ENCODE measurements around the gene HLA-DPA1. TPM values are rescaled to one million over a fixed set of nuclear protein-coding genes. Genes with fewer than 3 reads are reported as not detected.
A peak's percentile ranks its signal among the peaks of the same experiment; 100 is the strongest.
"Not testable (repeated sequence)": the region's sequence is repeated elsewhere in the genome, so short reads cannot be mapped to it uniquely, and the experiment has no call there.

Gene HLA-DPA1
- polyA plus RNA-seq, 3 donors, result 8.6 to 32.9 (median 19.7) TPM

GRCh38 chr6:33101121-33101737 is 27.8 kb upstream of the HLA-DPA1 start:
- not testable (repeated sequence) for DNase-seq (ENCODE audit: extremely low read depth in 1 of 11, low read depth in 9 of 11, low spot score in 4 of 11)

DNA sequence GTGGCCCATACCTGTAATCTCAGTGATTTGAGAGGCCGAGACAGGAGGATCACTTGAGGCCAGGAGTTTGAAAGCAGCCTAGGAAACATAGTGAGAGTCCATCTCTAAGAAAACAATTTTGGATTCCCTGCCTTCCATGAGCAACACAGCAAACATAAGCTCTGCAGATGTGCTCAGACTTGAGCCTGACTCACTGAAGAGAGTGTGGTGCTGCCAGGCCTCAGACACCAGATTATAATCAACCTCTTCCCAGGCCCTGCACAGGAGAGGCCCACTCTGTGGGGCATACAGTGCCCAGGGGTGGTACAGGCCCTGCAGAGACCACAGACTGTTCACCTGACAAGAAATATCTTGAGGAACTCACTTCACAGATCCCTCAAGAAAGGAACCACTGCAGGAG is 22.2 kb upstream of the HLA-DPA1 start:
- DNase-seq (ENCODE audit: extremely low read depth in 1 of 11, low read depth in 9 of 11, low spot score in 4 of 11), result no peak

GRCh38 chr6:33093855-33094254 is 20.4 kb upstream of the HLA-DPA1 start:
- no peak for DNase-seq (ENCODE audit: extremely low read depth in 1 of 11, low read depth in 9 of 11, low spot score in 4 of 11)

DNA sequence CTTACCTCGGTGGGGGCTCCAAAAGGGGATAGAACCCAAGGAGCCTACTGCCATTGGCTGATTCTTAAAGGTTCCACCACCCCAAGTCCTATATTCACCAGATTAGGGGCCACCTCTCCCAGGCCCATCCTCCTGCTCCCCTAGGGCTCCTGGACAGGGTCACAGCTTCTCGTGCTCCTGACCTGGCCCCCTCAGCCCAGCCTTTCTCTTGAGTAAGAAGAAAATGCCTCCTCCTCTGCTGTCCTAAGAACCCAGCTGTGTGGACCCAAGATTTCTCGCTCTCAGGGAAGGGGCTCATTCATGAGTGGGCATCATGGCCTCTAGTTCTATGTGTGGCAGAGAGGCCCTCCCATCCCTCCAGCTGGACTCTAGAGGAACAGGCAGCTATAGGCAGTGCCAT is 18.9 kb upstream of the HLA-DPA1 start:
- no peak for DNase-seq (ENCODE audit: extremely low read depth in 1 of 11, low read depth in 9 of 11, low spot score in 4 of 11)

- DNase-seq (ENCODE audit: extremely low read depth in 1 of 11, low read depth in 9 of 11, low spot score in 4 of 11), result no peak
Observed at GRCh38 chr6:33091957-33092356, 18.5 kb upstream of the HLA-DPA1 start.

DNA sequence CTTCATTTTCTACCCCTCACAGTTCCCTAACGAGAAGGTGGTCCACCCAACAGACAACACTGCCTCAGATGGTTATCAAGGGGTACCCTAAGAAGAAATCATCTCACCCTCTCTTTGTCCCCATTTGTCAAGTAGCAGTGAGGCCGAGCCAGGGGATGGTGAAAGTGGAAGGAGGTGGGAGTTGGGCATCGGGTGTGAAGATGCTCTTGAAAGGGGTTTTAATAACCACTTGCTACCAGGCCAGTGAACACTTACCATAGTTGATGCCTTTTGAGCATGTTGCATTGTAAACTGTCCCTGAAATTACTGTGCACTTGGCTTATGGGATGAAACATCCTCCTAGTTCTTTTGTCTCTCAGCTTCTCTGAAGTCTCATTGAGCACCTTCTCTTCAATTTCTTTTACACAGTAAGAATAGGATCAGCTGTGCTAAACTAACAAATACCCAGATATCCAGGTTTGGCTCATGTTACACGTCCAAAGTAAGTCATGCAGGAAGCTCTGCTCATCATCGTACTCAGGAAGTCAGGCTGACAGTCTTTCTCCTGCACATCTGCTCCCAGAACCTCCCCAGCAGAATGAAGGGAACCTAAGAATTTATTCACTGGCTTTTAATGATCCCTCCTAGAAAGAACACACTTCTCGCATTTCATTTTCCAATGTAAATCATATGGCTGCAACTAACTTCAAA is 15.6 kb upstream of the HLA-DPA1 start:
- no peak for DNase-seq (ENCODE audit: extremely low read depth in 1 of 11, low read depth in 9 of 11, low spot score in 4 of 11)

DNA sequence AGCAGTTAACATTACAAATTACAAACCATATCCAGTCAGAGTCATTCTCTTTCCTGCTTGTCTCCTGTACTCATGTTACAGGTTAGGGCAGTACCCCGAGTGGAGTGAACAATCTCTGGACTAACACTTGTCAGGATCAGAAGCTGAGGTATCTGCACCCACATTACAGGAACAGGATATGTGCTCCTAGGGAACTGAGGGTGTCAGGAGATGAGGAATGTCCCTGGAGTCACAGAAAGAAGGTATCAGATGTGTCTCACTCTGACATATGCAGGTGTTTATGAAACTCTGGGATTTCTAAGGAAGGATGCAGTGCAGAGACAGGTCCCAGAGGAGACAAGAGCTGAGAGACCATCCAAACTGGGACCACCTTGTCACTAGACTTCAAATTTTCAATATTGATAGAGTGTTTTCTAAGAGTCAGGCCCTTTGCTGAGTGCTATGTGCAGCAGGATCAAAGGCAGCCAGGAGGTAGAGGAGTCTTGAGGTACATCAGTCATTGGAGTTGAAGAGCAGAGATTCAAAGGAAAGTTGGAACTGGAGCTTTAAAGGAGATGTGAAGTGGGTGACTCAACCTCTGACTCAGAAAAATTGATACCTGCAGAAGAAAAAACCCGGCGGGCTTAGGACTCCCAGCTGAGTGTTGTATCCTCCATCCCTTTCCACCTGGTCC is 14.9 kb upstream of the HLA-DPA1 start:
- DNase-seq (ENCODE audit: extremely low read depth in 1 of 11, low read depth in 9 of 11, low spot score in 4 of 11), result no peak

DNA sequence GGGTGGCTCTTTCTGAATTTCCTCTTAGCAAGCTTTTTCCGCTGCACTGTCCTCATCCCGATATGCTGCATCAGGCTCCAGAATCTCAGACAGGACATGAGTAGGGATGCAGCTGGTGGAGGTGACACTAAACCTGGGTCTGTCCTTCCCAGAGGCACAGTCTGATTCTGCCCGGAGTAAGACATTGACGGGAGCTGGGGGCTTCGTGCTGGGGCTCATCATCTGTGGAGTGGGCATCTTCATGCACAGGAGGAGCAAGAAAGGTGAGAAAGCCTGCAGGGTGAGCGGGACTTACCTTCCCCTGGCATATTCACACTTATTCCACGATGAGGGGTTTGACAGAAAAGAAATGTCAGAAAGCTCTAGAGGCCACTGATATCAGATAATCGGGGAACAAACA is 12.2 kb upstream of the HLA-DPA1 start:
- DNase-seq (ENCODE audit: extremely low read depth in 1 of 11, low read depth in 9 of 11, low spot score in 4 of 11), result no peak

GRCh38 chr6:33082702-33083101 is 9.3 kb upstream of the HLA-DPA1 start:
- peak in 5 of 11 donors; percentile 16 to 35 (median 24) for DNase-seq (ENCODE audit: extremely low read depth in 1 of 11, low read depth in 9 of 11, low spot score in 4 of 11)

GRCh38 chr6:33081098-33081824 is 7.8 kb upstream of the HLA-DPA1 start:
- DNase-seq (ENCODE audit: extremely low read depth in 1 of 11, low read depth in 9 of 11, low spot score in 4 of 11), result no peak

DNA sequence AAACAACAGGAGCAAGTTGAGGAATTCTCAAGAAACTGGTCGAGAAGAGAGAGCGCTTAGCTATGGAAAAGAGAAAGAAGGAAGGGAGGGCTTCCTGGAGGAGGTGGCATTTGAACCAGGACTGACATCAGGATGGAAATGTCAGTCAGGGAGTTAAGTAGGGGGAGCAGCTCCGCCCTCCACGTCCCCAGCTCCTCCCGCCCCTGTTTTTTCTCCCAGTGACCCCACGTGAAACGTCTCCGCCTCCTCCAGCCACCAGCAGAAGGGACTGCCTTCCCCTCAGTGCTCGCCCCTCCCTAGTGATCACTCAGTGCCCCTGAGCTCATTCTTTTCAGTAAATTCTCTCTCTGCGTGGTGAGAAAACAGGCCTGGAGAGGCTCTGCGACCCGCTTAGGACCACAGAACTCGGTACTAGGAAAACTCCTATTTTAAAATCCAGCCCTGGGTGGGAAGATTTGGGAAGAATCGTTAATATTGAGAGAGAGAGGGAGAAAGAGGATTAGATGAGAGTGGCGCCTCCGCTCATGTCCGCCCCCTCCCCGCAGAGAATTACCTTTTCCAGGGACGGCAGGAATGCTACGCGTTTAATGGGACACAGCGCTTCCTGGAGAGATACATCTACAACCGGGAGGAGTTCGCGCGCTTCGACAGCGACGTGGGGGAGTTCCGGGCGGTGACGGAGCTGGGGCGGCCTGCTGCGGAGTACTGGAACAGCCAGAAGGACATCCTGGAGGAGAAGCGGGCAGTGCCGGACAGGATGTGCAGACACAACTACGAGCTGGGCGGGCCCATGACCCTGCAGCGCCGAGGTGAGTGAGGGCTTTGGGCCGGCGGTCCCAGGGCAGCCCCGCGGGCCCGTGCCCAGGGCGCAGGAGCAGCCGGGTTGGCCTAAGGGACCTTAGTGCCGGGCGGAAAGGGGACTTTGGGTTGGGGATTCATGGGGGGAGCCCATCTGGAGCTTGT is 7.0 kb upstream of the HLA-DPA1 start:
- DNase-seq (ENCODE audit: extremely low read depth in 1 of 11, low read depth in 9 of 11, low spot score in 4 of 11), result peak; percentile 47 to 85 (median 56)

- DNase-seq (ENCODE audit: extremely low read depth in 1 of 11, low read depth in 9 of 11, low spot score in 4 of 11), result no peak
Observed at GRCh38 chr6:33079580-33079979, 6.1 kb upstream of the HLA-DPA1 start.

- no peak for DNase-seq (ENCODE audit: extremely low read depth in 1 of 11, low read depth in 9 of 11, low spot score in 4 of 11)
Observed at GRCh38 chr6:33078919-33079521, 5.6 kb upstream of the HLA-DPA1 start.

DNA sequence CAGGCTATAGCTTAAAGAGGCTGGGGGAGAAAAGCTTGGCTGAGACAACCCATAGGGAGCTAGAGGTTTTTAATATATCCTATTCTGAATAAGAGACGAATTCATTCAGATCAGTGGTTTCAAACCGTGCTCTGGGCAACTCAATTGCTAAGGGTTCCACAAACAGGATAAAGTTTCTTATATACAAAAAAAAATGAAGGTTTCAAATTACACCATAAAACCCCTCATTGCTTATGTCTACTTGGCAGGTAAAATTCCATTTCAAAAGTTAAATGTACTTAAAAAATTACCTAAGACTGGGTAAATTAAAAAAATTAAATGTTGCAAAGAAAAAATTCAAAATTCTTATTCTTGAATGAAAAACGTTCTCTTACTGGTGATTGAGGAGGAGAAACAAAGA is 5.0 kb upstream of the HLA-DPA1 start:
- DNase-seq (ENCODE audit: extremely low read depth in 1 of 11, low read depth in 9 of 11, low spot score in 4 of 11), result no peak

GRCh38 chr6:33077908-33078307 is 4.5 kb upstream of the HLA-DPA1 start:
- no peak for DNase-seq (ENCODE audit: extremely low read depth in 1 of 11, low read depth in 9 of 11, low spot score in 4 of 11)

DNA sequence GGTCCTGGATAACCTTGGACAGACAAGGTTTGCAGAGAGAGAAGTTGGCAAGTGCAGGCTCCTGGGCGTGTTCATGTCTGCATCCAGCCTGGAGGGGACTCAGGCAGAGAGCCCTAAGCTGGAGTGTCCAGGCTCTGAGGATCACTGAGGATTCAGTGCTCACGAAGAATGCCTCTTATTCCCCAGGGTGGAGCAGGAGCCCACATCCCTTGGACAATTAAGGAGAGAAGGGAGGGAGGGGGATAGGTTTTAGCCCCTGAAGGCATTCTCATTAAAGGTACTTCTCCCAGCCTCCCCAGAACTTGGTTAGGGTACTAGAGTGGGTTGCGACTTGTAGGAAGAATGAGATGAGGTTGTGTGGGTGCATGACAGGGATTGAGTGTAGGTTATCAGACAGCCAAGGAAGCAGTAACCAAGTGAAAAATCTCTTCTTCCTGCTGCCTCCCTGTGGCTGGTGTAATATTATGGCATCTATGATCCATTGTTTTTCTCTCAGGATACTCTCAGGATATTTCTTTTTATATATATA is 3.0 kb upstream of the HLA-DPA1 start:
- no peak for DNase-seq (ENCODE audit: extremely low read depth in 1 of 11, low read depth in 9 of 11, low spot score in 4 of 11)

GRCh38 chr6:33075568-33076405 is 2.3 kb upstream of the HLA-DPA1 start, which contains the start of gene HLA-DPB1:
TSS of gene HLA-DPB1 (plus strand) at chr6:33075990. CDS start at chr6:33076042, 52 bp downstream.
- peak in 7 of 11 donors; percentile 10 to 51 (median 39) for DNase-seq (ENCODE audit: extremely low read depth in 1 of 11, low read depth in 9 of 11, low spot score in 4 of 11)
